ENCODE data around the gene VPS26C. TPM values are rescaled to one million over a fixed set of nuclear protein-coding genes. Genes with fewer than 3 reads are reported as not detected.

Gene VPS26C
- total and polyA plus RNA-seq, 2 of the 13 experiments (the other 11 are each of a cell fraction or from before 2014, with no cell fraction given) = 30.3 to 39.7 TPM

DNA sequence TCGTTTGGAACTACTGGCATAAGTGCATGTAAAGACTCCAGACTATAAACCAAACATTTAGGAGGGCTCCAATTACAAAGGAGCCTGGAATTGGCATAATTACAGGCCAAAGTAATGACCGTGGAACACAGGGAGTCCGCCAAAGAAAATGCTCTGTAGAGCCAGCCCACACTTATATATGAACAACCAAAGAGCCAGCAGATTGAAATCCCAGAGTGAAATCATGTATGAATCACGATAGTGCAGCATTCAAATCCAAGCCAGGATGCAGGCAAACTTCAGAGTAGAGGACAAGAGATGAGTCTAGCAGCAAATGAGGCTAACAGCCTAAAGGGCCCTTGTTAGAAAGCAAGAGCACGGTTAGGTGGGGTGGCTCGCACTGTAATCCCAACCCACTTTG is 13.1 kb downstream of the VPS26C start:
- in situ Hi-C loops (cut with HindIII; ENCODE audit: extremely low pct_ligation_motif_present, low pct_unique_long_range_greater_than_20kb) (no loop called here), intact Hi-C loops (cut with micrococcal nuclease; ENCODE audit: unreplicated experiment) (no loop called here)
- Histone ChIP-seq H3K4me2 (ENCODE audit: low read depth, low read length) (no peak overlapping the region), H3K9me3 (ENCODE audit: low read length) (no peaks in the 10 kb centered on the region), H2AFZ (ENCODE audit: low read length) (no peak overlapping the region), H3K79me2 (ENCODE audit: insufficient read depth, low read length) (peaks cover 66% of the 10 kb centered on the region), H3K36me3 (replicated peaks in 1 of 2; ENCODE audit: control insufficient read depth in 1 of 2, insufficient read depth in 2 of 2, low read length in 2 of 2) (no peaks in the 10 kb centered on the region), H4K20me1 (ENCODE audit: insufficient read depth, low read length) (no peaks in the 10 kb centered on the region), H3K27ac (ENCODE audit: extremely low read length, insufficient read depth, low read length) (no peak overlapping the region), H3K9ac (ENCODE audit: insufficient read depth, low read depth, low read length) (no peak overlapping the region), H3K4me3 (replicated peaks in 1 of 3; ENCODE audit: insufficient read depth in 1 of 3, low read depth in 2 of 3, low read length in 3 of 3) (no peak overlapping the region), H3K27me3 (ENCODE audit: control insufficient read depth in 1 of 2, insufficient read depth in 2 of 2, low read length in 2 of 2) (no peaks in the 10 kb centered on the region), H3K4me1 (ENCODE audit: insufficient read depth, low read length) (peaks cover 30% of the 10 kb centered on the region)
- no TSS peak for BruUV-seq (replicated peaks)
- no peak for FAIRE-seq
- 96% methylated on average over 6 of the region's 6 CpGs for WGBS (ENCODE audit: low lambda C conversion rate)
- TF ChIP-seq, protein P1, sequence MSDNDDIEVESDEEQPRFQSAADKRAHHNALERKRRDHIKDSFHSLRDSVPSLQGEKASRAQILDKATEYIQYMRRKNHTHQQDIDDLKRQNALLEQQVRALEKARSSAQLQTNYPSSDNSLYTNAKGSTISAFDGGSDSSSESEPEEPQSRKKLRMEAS (IDR thresholded peaks at IDR 0.05) = no peak
- TF ChIP-seq AGO2 (optimal IDR thresholded peaks at IDR 0.05; ENCODE audit: low read depth, low read length) = no peak
- TF ChIP-seq, protein P2, sequence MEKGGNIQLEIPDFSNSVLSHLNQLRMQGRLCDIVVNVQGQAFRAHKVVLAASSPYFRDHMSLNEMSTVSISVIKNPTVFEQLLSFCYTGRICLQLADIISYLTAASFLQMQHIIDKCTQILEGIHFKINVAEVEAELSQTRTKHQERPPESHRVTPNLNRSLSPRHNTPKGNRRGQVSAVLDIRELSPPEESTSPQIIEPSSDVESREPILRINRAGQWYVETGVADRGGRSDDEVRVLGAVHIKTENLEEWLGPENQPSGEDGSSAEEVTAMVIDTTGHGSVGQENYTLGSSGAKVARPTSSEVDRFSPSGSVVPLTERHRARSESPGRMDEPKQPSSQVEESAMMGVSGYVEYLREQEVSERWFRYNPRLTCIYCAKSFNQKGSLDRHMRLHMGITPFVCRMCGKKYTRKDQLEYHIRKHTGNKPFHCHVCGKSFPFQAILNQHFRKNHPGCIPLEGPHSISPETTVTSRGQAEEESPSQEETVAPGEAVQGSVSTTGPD (CRISPR knock-in tag; IDR thresholded peaks at IDR 0.05) = no peak
- TF ChIP-seq FOSL2 (CRISPR knock-in tag; IDR thresholded peaks at IDR 0.05) = no peak
- TF ChIP-seq ELF4 (CRISPR knock-in tag; IDR thresholded peaks at IDR 0.05; ENCODE audit: borderline replicate concordance) = no peak
- no peak for ATAC-seq
- POLR2A ChIA-PET = no interaction called here
- CTCF ChIA-PET (ENCODE audit: low intra/inter-chr PET ratio, low total read pairs) = no interaction called here
- no peak for DNase-seq (ENCODE audit: low spot score)

DNA sequence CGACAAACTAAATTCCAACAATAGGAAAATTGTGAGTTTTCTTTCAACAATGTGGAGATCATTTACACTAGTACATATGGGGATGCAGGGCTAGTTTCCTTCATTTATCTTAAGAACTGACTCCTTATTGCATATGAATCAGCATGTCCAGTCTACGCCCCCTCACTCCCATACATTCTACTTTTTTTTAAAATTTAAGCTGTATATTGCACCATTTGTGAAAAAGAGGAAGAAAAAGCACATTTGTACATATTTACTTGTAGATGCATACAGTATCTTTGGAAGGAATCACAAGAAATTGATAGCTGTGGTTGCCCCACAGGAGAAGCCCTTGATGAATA is 15.9 kb downstream of the VPS26C start:
- no peak overlapping the region for H2AFZ ChIP-seq (ENCODE audit: low read length)
- BruUV-seq (replicated peaks) = no TSS peak
- WGBS (ENCODE audit: low lambda C conversion rate) = 66% methylated on average over 2 of the region's 2 CpGs
- in situ Hi-C loops (cut with HindIII; ENCODE audit: extremely low pct_ligation_motif_present, low pct_unique_long_range_greater_than_20kb) (no loop called here), intact Hi-C loops (cut with micrococcal nuclease; ENCODE audit: unreplicated experiment) (no loop called here)
- no peak for ATAC-seq
- CTCF ChIA-PET (ENCODE audit: low intra/inter-chr PET ratio, low total read pairs) = no interaction called here
- no peaks in the 10 kb centered on the region for H4K20me1 ChIP-seq (ENCODE audit: insufficient read depth, low read length)
- no peak for DNase-seq (ENCODE audit: low spot score)
- H3K9me3 ChIP-seq (ENCODE audit: low read length) = no peaks in the 10 kb centered on the region
- no peak overlapping the region for H3K4me2 ChIP-seq (ENCODE audit: low read depth, low read length)
- H3K4me3 ChIP-seq (replicated peaks in 1 of 3; ENCODE audit: insufficient read depth in 1 of 3, low read depth in 2 of 3, low read length in 3 of 3) = no peak overlapping the region
- H3K36me3 ChIP-seq (replicated peaks in 1 of 2; ENCODE audit: control insufficient read depth in 1 of 2, insufficient read depth in 2 of 2, low read length in 2 of 2) = no peaks in the 10 kb centered on the region
- H3K79me2 ChIP-seq (ENCODE audit: insufficient read depth, low read length) = peaks cover 77% of the 10 kb centered on the region
- no peaks in the 10 kb centered on the region for H3K27me3 ChIP-seq (ENCODE audit: control insufficient read depth in 1 of 2, insufficient read depth in 2 of 2, low read length in 2 of 2)
- FAIRE-seq = no peak
- no peak overlapping the region for H3K27ac ChIP-seq (ENCODE audit: extremely low read length, insufficient read depth, low read length)
- 0 out of 2 replicates have a peak, but pooled peaks cover 5% of the 10 kb centered on the region for H3K4me1 ChIP-seq (ENCODE audit: insufficient read depth, low read length)
- POLR2A ChIA-PET = no interaction called here
- no peak overlapping the region for H3K9ac ChIP-seq (ENCODE audit: insufficient read depth, low read depth, low read length)
- TF ChIP-seq, protein P3, sequence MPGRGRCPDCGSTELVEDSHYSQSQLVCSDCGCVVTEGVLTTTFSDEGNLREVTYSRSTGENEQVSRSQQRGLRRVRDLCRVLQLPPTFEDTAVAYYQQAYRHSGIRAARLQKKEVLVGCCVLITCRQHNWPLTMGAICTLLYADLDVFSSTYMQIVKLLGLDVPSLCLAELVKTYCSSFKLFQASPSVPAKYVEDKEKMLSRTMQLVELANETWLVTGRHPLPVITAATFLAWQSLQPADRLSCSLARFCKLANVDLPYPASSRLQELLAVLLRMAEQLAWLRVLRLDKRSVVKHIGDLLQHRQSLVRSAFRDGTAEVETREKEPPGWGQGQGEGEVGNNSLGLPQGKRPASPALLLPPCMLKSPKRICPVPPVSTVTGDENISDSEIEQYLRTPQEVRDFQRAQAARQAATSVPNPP (CRISPR knock-in tag; IDR thresholded peaks at IDR 0.05) = no peak
- TF ChIP-seq, protein P4, sequence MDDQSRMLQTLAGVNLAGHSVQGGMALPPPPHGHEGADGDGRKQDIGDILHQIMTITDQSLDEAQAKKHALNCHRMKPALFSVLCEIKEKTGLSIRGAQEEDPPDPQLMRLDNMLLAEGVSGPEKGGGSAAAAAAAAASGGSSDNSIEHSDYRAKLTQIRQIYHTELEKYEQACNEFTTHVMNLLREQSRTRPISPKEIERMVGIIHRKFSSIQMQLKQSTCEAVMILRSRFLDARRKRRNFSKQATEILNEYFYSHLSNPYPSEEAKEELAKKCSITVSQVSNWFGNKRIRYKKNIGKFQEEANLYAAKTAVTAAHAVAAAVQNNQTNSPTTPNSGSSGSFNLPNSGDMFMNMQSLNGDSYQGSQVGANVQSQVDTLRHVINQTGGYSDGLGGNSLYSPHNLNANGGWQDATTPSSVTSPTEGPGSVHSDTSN (CRISPR knock-in tag; IDR thresholded peaks at IDR 0.05; ENCODE audit: borderline replicate concordance) = no peak
- TF ChIP-seq BRD4 (CRISPR knock-in tag; IDR thresholded peaks at IDR 0.05) (no peak), HNRNPK (IDR thresholded peaks at IDR 0.05; ENCODE audit: low read depth, low read length, poor library complexity, severe bottlenecking) (no peak), MBNL3 (CRISPR knock-in tag; conservative IDR thresholded peaks at IDR 0.05) (no peak), HIVEP1 (CRISPR knock-in tag; IDR thresholded peaks at IDR 0.05) (no peak)
- TF ChIP-seq, protein P5, sequence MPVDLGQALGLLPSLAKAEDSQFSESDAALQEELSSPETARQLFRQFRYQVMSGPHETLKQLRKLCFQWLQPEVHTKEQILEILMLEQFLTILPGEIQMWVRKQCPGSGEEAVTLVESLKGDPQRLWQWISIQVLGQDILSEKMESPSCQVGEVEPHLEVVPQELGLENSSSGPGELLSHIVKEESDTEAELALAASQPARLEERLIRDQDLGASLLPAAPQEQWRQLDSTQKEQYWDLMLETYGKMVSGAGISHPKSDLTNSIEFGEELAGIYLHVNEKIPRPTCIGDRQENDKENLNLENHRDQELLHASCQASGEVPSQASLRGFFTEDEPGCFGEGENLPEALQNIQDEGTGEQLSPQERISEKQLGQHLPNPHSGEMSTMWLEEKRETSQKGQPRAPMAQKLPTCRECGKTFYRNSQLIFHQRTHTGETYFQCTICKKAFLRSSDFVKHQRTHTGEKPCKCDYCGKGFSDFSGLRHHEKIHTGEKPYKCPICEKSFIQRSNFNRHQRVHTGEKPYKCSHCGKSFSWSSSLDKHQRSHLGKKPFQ (CRISPR knock-in tag; IDR thresholded peaks at IDR 0.05; ENCODE audit: insufficient replicate concordance) = no peak

Measured in HepG2 (cell line).